Measurements from ENCODE around the gene EPHB6.

The EPHB6 gene

GRCh38 chr7:142866361-142867096 lies 11.7 kb downstream of the EPHB6 start:
- DNase-seq (ENCODE audit: low read depth) = no peak

DNA sequence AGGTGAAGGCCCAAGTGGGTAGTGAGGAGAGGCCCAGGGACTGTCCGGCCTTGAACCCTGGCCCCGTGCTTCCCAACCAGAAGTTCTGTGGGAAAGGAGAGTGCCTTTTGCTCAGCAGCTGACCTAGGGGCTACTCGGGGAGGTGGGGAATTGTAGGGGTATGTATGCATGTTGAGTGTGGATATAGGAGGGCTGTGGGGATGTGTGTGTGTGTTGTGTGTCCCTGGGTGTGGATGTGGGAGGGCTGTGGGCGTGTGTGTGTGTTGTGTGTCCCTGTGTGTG lies 12.2 kb downstream of the EPHB6 start:
- no peak for DNase-seq (ENCODE audit: low read depth)

DNA sequence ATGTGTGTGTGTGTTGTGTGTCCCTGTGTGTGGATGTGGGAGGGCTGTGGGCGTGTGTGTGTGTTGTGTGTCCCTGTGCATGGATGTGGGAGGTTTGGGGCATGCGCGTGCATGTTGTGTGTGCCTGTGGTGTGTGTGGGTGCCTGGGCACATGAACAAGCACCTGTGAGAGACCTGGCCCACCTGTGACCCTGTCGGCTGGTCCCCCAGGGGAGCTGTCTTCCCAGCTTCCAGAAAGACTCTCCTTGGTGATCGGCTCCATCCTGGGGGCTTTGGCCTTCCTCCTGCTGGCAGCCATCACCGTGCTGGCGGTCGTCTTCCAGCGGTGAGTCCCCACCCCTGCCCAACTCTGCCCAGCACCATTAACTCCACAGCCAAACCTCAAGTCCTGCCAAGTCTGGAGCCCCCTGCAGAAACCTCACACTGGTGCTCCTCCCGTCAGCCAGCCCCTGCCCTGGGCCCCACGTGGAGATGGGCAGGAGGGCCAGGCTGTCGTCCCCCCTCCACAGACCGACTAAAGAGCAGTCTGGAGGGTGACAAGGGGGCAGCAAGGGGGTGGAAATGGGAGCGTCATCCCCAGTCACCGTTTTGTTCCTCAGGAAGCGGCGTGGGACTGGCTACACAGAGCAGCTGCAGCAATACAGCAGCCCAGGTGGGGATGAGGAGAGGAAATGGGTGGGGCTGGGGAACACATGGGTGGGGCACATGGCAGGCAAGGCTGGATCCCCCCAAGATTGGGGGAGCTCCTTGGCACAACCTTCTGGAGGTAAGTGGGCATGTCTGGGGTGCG lies 12.7 kb downstream of the EPHB6 start:
- DNase-seq (ENCODE audit: low read depth) = no peak

- no peak for DNase-seq (ENCODE audit: low read depth)
These were observed 13.5 kb downstream of the EPHB6 start for GRCh38 chr7:142868188-142868985.

- DNase-seq (ENCODE audit: low read depth) = no peak
These were observed 14.1 kb downstream of the EPHB6 start for GRCh38 chr7:142868986-142869415.

GRCh38 chr7:142869434-142869833 lies 14.6 kb downstream of the EPHB6 start:
- no peak for DNase-seq (ENCODE audit: low read depth)

- no peak for DNase-seq (ENCODE audit: low read depth)
These were observed 15.3 kb downstream of the EPHB6 start for GRCh38 chr7:142870147-142870559.

GRCh38 chr7:142870566-142871259 lies 15.8 kb downstream of the EPHB6 start:
- no peak for DNase-seq (ENCODE audit: low read depth)

- no peak for DNase-seq (ENCODE audit: low read depth)
These were observed 16.6 kb downstream of the EPHB6 start for GRCh38 chr7:142871260-142872105.

DNA sequence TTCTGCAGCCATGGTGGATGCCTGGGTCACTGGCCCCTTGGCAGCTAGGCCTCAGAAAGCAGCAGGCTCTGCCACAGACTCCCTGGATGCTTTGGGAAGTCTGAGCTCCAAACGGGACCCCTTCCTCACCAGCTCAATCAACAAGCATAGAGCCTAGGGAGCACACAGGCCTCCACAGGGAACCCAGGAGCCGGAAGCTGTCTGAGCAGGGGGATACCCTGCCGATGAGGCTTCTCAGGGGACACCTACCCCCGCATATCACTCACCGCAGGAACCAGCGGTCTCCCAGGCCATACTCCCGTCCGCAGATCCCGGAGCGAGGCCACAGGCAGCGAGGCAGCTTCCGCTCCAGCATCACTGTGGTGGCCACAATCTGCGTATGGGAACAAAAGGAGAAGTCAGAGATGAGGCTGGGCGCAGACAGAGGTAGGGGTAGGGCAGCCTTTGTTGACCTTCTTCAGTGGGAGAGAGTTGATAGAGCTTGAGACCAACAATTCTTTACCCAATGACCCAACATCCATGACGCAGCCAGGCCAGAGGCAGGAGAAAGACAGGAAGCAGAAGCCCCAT lies 17.3 kb downstream of the EPHB6 start:
- no peak for DNase-seq (ENCODE audit: low read depth)

DNA sequence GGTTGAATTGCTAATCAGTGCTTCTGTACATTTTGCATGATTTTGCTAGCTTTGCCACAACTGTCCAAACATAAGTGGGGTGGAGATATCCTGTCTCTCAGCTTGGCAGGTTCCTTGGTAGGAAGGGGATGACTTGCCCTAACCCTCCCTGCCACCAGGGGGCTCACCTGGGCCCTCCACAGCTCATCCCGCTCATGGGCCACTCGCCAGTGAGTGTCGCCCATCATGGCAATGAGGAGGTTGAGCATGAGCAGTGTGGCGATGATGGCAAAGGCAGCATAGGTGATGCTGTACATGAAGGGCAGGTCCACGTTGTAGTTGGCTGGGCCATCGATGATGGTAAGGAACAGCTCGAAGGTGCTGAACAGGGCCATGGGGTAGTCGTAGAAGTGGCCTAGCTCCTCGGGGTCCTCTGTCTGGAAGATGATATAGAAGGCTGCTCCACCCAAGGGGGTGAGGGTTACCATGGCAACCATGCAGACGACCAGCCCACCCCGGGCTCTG lies 18.5 kb downstream of the EPHB6 start:
- DNase-seq (ENCODE audit: low read depth) = no peak

DNA sequence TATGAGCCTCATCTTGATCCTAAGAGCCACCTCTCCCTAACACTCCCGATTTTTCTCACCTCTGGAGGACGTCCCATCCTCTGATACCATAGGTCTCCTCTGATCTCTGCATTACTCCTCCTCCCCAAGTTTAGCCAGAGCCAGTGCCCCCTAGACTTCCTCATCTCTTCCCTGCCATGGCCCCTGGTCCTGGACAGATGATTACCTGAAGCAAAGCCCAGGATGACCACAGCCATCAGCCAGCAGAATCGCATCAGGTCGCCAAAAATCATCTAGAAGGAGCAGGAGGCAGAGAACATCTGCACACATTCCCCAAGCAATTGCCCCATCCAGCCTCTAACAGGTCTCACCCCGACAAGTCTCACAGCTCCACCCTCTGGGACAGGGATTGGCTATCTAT lies 19.0 kb downstream of the EPHB6 start:
- no peak for DNase-seq (ENCODE audit: low read depth)

GRCh38 chr7:142874409-142874808 lies 19.5 kb downstream of the EPHB6 start:
- DNase-seq (ENCODE audit: low read depth) = no peak

DNA sequence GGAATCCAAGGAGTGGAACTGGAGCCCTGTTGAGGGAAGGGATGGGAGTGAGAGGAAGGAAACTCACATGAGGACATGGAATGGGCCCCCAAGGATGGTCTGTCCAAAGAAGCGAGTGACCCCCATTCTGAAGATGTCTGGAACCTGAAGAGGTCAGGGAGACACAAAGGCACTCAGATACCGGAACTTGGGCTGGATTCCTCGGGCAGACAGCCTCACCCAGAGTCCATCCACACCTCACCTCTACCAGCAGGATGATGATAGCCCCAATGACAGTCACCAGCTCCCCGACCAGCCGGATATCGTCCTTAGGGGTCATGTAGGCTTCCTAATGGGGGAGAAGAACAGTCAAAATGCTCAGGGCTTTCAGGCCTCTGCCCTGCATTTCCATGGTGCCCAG lies 20.0 kb downstream of the EPHB6 start:
- DNase-seq (ENCODE audit: low read depth) = no peak

- no peak for DNase-seq (ENCODE audit: low read depth)
These were observed 20.6 kb downstream of the EPHB6 start for GRCh38 chr7:142875456-142875855.

- DNase-seq (ENCODE audit: low read depth) = no peak
These were observed 21.5 kb downstream of the EPHB6 start for GRCh38 chr7:142876236-142876960.

DNA sequence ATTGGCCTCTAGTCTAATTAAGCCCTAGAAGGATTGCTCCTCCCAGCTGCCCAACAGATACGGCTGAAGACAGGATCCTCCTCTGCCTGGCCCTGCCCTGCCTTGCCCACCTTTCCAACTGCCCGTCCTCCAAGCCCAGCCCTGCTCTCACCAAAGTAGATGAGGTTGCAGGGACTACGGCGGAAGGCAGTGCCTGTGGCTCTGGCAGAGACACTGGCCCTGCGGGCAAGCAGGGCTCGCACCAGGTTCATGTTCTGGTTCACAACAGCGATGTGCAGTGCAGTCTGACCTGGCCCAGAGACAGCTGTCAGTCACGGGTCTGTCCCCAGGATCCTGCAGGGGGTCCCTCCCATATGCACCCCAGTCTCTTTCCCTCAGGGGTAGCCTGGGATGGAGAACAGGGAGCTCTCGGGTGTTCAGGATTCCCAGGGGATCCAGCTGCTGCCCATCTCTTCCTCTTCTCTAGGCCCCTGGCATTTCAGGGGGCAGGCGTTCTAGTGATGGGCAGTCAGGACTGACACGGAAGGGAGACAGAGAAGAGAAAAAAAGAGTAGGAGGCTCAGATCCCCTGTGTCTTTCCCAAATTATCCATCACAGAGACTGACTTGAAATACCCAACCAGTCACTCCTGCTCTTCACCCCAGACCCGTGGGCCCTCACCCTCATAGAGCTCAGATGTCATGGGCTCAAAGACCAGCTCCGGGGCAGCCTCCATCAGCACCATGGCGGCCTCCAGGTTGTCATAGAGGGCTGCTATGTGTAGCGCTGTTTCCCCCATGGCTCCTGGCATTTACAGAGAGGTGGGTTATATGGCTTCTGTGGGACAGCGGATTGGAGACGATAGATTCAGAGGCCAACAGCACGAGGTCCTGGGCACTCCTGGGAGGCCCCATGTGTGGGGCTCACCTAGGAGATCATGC lies 22.4 kb downstream of the EPHB6 start:
- DNase-seq (ENCODE audit: low read depth) = no peak

- no peak for DNase-seq (ENCODE audit: low read depth)
These were observed 23.4 kb downstream of the EPHB6 start for GRCh38 chr7:142878315-142878714.

DNA sequence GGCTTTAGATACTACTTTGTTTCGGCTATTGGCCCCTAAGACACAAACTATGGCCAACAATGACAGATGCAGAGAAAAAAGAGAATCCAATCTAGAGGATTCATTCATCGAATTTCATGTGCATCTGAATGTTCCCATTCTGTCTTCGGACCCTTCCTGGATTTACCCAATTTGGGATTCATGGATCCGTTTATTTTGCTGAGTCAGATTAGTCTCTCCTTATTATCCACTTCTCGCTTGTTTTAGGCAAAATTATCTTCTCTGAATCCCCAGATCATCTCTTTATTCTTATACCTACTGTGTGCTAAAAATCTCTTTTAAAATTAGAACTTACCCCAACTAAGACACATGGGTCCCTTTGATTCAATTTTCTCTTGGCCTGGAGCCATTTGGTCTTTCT lies 24.2 kb downstream of the EPHB6 start:
- no peak for DNase-seq (ENCODE audit: low read depth)

Measured in activated T-helper 1 cell treated with Interleukin-2 at 50 U/mL for 16 hours (primary cell).